ENCODE results near the gene C1QTNF4. TPM values are rescaled to one million over a fixed set of nuclear protein-coding genes. Genes with fewer than 3 reads are reported as not detected.
"Not testable (repeated sequence)": the region's sequence is repeated elsewhere in the genome, so short reads cannot be mapped to it uniquely, and the experiment has no call there.

The C1QTNF4 gene
- total RNA-seq, 1 experiment from 2014 or later, result not detected

- DNase-seq (ENCODE audit: low read depth), result no peak
Measured at GRCh38 chr11:47566149-47566698, 28.0 kb downstream of the C1QTNF4 start.

- DNase-seq (ENCODE audit: low read depth), result peak; percentile 63
Measured at GRCh38 chr11:47565340-47566148, 28.7 kb downstream of the C1QTNF4 start, which contains the start of gene PTPMT1. Gene PTPMT1 (plus strand): TSS chr11:47565599. CDS start chr11:47565623, 24 bp downstream.

- DNase-seq (ENCODE audit: low read depth), result no peak
Measured at GRCh38 chr11:47564933-47565339, 29.3 kb downstream of the C1QTNF4 start.

- not testable (repeated sequence) for DNase-seq (ENCODE audit: low read depth)
Measured at GRCh38 chr11:47564366-47564765, 29.8 kb downstream of the C1QTNF4 start.

- DNase-seq (ENCODE audit: low read depth), result not testable (repeated sequence)
Measured at GRCh38 chr11:47562393-47562792, 31.8 kb downstream of the C1QTNF4 start.

GRCh38 chr11:47560426-47560825 is 33.8 kb downstream of the C1QTNF4 start:
- DNase-seq (ENCODE audit: low read depth), result no peak

- no peak for DNase-seq (ENCODE audit: low read depth)
Measured at GRCh38 chr11:47558695-47559094, 35.5 kb downstream of the C1QTNF4 start.

- DNase-seq (ENCODE audit: low read depth), result not testable (repeated sequence)
Measured at GRCh38 chr11:47557004-47557403, 37.2 kb downstream of the C1QTNF4 start.

- no peak for DNase-seq (ENCODE audit: low read depth)
Measured at GRCh38 chr11:47553406-47553743, 40.8 kb downstream of the C1QTNF4 start.

GRCh38 chr11:47552566-47553405 is 41.4 kb downstream of the C1QTNF4 start, which contains the start of gene CELF1:
Gene CELF1 (minus strand): TSS chr11:47553132. CDS start chr11:47499523, 53,609 bp downstream.
- peak; percentile 87 for DNase-seq (ENCODE audit: low read depth)

GRCh38 chr11:47552056-47552565 is 42.1 kb downstream of the C1QTNF4 start:
- DNase-seq (ENCODE audit: low read depth), result peak; percentile 39

- peak; percentile 66 for DNase-seq (ENCODE audit: low read depth)
Measured at GRCh38 chr11:47551086-47551485, 43.1 kb downstream of the C1QTNF4 start.

- DNase-seq (ENCODE audit: low read depth), result no peak
Measured at GRCh38 chr11:47550288-47551047, 43.7 kb downstream of the C1QTNF4 start.

- DNase-seq (ENCODE audit: low read depth), result not testable (repeated sequence)
Measured at GRCh38 chr11:47546274-47546673, 47.9 kb downstream of the C1QTNF4 start.

- DNase-seq (ENCODE audit: low read depth), result no peak
Measured at GRCh38 chr11:47545298-47545697, 48.9 kb downstream of the C1QTNF4 start.

- no peak for DNase-seq (ENCODE audit: low read depth)
Measured at GRCh38 chr11:47541070-47541469, 53.1 kb downstream of the C1QTNF4 start.

- DNase-seq (ENCODE audit: low read depth), result no peak
Measured at GRCh38 chr11:47539681-47540039, 54.6 kb downstream of the C1QTNF4 start.

Measured in LHCN-M2 (cell line).